ENCODE data around the gene DNAH11. TPM values are rescaled to one million over a fixed set of nuclear protein-coding genes. Genes with fewer than 3 reads are reported as not detected.

The DNAH11 gene
- total and polyA plus RNA-seq, 2 of the 13 experiments (the other 11 are each of a cell fraction or from before 2014, with no cell fraction given) = not detected

- TF ChIP-seq MLXIP (CRISPR knock-in tag; IDR thresholded peaks at IDR 0.05; ENCODE audit: borderline replicate concordance) (no peak), ZNF446 (CRISPR knock-in tag; IDR thresholded peaks at IDR 0.05) (no peak), YEATS2 (CRISPR knock-in tag; IDR thresholded peaks at IDR 0.05; ENCODE audit: borderline replicate concordance) (no peak), ZNF776 (CRISPR knock-in tag; IDR thresholded peaks at IDR 0.05) (no peak)
Observed at GRCh38 chr7:21620054-21620453, 77.2 kb downstream of the DNAH11 start (continued).

GRCh38 chr7:21624320-21624719 lies 81.5 kb downstream of the DNAH11 start:
- BruUV-seq (replicated peaks) = no TSS peak
- CTCF ChIA-PET (ENCODE audit: low intra/inter-chr PET ratio, low total read pairs) = no interaction called here
- FAIRE-seq = no peak

More at GRCh38 chr7:21624320-21624719, 81.5 kb downstream of the DNAH11 start:
- Histone ChIP-seq H3K27ac (ENCODE audit: extremely low read length, insufficient read depth, low read length) (no peak overlapping the region), H3K9ac (ENCODE audit: insufficient read depth, low read depth, low read length) (no peak overlapping the region), H3K4me1 (ENCODE audit: insufficient read depth, low read length) (no peaks in the 10 kb centered on the region), H3K36me3 (replicated peaks in 1 of 2; ENCODE audit: control insufficient read depth in 1 of 2, insufficient read depth in 2 of 2, low read length in 2 of 2) (no peaks in the 10 kb centered on the region), H3K9me3 (ENCODE audit: low read length) (no peaks in the 10 kb centered on the region), H3K79me2 (ENCODE audit: insufficient read depth, low read length) (no peaks in the 10 kb centered on the region), H4K20me1 (ENCODE audit: insufficient read depth, low read length) (no peaks in the 10 kb centered on the region), H3K4me3 (replicated peaks in 1 of 3; ENCODE audit: insufficient read depth in 1 of 3, low read depth in 2 of 3, low read length in 3 of 3) (no peak overlapping the region), H3K4me2 (ENCODE audit: low read depth, low read length) (no peak overlapping the region), H3K27me3 (ENCODE audit: control insufficient read depth in 1 of 2, insufficient read depth in 2 of 2, low read length in 2 of 2) (no peaks in the 10 kb centered on the region), H2AFZ (ENCODE audit: low read length) (no peak overlapping the region)
- intact Hi-C loops (cut with micrococcal nuclease; ENCODE audit: unreplicated experiment) = no loop called here
- in situ Hi-C loops (cut with HindIII; ENCODE audit: extremely low pct_ligation_motif_present, low pct_unique_long_range_greater_than_20kb) = no loop called here
- no peak for ATAC-seq
- no peak for DNase-seq (ENCODE audit: low spot score)
- TF ChIP-seq RXRB (CRISPR knock-in tag; IDR thresholded peaks at IDR 0.05; ENCODE audit: borderline replicate concordance) (no peak), KDM1A (CRISPR knock-in tag; IDR thresholded peaks at IDR 0.05) (no peak)
- POLR2A ChIA-PET = no interaction called here

All from HepG2 (cell line).